ENCODE data around the gene C1QTNF8. TPM values are rescaled to one million over a fixed set of nuclear protein-coding genes. Genes with fewer than 3 reads are reported as not detected.

C1QTNF8 gene
- total RNA-seq, 1 donor from 2014 or later, result not detected

DNA sequence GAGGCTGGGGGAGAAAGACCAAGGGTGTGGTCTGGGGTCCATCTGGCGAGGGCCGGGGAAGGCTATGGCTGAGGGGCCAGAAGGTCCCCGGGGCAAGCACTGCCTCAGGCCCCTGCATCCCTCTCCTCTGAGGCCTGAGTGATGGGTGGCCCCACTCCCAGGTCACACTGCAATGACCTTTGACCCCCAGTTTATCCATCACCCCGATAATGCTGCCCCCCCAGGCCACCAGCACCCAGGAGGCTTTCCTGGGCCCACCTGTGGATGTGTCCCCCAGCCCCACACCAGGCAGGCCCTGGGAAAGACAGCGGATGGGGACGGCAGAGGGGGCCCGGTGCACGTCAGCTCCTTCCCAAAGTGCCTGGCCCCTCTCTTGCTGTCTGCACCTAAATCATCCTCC is 34.3 kb upstream of the C1QTNF8 start:
- H3K27me3 Mint-ChIP-seq, result no peaks in the 10 kb centered on the region

DNA sequence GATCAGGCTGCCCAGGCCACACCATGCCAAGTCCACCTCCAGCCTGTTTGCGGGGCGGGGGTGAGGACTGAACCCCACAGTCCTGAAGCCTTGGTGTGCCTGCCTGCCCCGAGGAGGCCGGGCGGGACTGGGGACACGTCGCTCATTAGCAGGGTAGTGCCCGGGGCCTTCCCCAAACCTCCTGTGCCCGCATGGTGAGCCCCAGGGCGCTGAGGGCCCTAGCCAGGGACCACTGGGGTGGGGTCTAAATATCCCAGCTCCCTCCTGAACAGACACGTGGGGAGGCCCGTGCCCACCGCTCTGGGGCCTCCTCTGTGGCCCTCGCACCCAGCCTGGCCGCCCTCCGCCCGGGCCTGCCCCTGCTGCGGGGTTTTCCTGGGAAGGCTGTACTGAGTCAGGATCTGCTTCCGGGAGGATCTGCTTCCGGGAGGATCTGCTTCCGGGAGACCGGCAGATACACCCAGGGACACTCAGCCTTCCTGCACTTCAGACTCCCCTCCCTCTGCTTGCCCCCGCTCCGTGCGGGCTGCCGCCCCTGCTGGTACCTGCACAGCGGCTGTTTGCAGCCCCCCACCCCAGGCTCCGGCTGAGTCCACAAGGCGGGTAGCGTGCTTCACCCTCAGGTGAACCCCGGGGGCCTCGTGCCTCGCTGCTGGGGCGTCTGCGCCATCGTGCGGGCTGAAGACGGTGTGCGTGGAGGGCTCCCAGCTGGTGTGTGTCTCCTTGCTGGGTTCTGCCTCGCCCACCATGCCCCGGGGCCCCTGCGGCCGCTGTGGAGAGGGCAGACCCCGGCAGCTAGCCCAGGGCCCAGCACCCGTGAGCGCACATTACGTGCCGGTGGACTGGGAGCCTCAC is 33.3 kb upstream of the C1QTNF8 start:
- no peak for DNase-seq (ENCODE audit: extremely low spot score, unreplicated experiment)
- H3K27ac Mint-ChIP-seq, result no peak overlapping the region
- no peak overlapping the region for H3K4me3 Mint-ChIP-seq
- no peaks in the 10 kb centered on the region for H3K27me3 Mint-ChIP-seq
- H3K4me1 Mint-ChIP-seq (ENCODE audit: unreplicated experiment), result no peaks in the 10 kb centered on the region
- no peaks in the 10 kb centered on the region for H3K36me3 Mint-ChIP-seq
- TF ChIP-seq, protein P1, sequence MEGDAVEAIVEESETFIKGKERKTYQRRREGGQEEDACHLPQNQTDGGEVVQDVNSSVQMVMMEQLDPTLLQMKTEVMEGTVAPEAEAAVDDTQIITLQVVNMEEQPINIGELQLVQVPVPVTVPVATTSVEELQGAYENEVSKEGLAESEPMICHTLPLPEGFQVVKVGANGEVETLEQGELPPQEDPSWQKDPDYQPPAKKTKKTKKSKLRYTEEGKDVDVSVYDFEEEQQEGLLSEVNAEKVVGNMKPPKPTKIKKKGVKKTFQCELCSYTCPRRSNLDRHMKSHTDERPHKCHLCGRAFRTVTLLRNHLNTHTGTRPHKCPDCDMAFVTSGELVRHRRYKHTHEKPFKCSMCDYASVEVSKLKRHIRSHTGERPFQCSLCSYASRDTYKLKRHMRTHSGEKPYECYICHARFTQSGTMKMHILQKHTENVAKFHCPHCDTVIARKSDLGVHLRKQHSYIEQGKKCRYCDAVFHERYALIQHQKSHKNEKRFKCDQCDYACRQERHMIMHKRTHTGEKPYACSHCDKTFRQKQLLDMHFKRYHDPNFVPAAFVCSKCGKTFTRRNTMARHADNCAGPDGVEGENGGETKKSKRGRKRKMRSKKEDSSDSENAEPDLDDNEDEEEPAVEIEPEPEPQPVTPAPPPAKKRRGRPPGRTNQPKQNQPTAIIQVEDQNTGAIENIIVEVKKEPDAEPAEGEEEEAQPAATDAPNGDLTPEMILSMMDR (conservative IDR thresholded peaks at IDR 0.05), result no peak
- no peaks in the 10 kb centered on the region for H3K9me3 Mint-ChIP-seq

More for the DNA sequence above, 34.3 kb upstream of the C1QTNF8 start:
- Mint-ChIP-seq H3K4me3 (no peak overlapping the region), H3K4me1 (ENCODE audit: unreplicated experiment) (no peaks in the 10 kb centered on the region), H3K27ac (no peak overlapping the region), H3K36me3 (no peaks in the 10 kb centered on the region), H3K9me3 (no peaks in the 10 kb centered on the region)
- no peak for DNase-seq (ENCODE audit: extremely low spot score, unreplicated experiment)
- TF ChIP-seq, protein P1 (conservative IDR thresholded peaks at IDR 0.05), result no peak

DNA sequence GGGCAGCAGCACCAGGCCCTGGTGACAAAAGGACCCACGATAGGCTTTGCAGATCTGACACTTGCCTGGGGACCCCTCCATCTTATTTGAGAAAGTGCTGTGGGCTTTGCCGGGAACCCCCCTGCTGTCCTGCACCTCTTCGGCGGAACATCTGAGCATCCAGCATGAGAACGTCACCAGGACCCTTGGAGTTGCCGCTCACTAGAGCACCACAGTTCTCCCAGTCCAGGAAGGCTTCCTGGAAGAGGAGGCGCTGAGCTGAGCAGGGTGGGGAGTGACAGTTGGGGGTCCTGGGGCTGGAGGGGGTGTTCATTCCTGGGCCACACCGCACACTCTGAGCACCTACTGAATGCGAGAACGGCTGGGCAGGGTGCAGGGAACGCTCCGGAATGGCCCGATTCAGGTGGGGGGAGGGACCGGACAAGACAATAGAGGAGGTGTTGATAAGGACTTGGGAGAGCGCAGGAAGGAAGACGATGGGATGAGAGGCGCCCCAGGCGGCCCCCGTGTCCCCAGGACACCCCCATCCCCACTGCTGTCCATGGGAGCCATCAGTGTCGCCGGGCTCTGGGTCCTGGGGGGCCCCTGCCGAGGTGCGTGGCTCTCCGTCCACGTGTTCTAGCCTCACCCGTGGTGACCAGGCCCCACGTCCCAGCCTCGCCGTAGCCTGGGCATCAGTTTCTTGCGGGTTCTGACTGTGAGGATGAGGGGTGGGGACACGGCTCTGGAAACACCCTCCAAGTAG is 32.1 kb upstream of the C1QTNF8 start:
- TF ChIP-seq, protein P1 (conservative IDR thresholded peaks at IDR 0.05), result no peak
- Mint-ChIP-seq H3K4me3 (no peak overlapping the region), H3K27ac (no peak overlapping the region), H3K4me1 (ENCODE audit: unreplicated experiment) (no peaks in the 10 kb centered on the region), H3K36me3 (no peaks in the 10 kb centered on the region), H3K9me3 (no peaks in the 10 kb centered on the region), H3K27me3 (no peaks in the 10 kb centered on the region)
- DNase-seq (ENCODE audit: extremely low spot score, unreplicated experiment), result no peak

DNA sequence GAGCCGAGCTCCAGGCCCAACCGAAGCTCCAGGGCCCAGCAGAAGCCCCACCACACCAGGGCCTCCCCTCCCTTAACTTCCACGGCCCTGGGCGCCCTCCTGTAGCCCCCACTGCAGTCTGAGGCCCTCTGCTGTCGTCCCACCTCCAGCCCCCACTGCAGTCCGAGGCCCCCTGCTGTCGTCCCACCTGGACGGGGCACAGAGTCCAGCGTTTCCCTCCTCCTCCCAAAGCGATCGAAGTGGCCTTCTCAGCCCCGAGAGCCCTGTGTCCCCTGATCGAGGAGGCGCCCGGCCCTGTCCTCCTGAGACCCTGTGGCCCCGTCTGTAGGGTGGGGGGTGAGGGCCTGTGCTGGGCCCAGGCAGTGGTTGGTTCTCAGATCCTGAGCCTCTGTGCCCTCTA is 31.1 kb upstream of the C1QTNF8 start:
- peaks cover 1% of the 10 kb centered on the region for H3K4me1 Mint-ChIP-seq (ENCODE audit: unreplicated experiment)
- H3K27ac Mint-ChIP-seq, result no peak overlapping the region
- no peaks in the 10 kb centered on the region for H3K27me3 Mint-ChIP-seq
- H3K36me3 Mint-ChIP-seq, result no peaks in the 10 kb centered on the region
- H3K9me3 Mint-ChIP-seq, result no peaks in the 10 kb centered on the region
- H3K4me3 Mint-ChIP-seq, result no peak overlapping the region
- no peak for DNase-seq (ENCODE audit: extremely low spot score, unreplicated experiment)
- TF ChIP-seq, protein P1 (conservative IDR thresholded peaks at IDR 0.05), result no peak

DNA sequence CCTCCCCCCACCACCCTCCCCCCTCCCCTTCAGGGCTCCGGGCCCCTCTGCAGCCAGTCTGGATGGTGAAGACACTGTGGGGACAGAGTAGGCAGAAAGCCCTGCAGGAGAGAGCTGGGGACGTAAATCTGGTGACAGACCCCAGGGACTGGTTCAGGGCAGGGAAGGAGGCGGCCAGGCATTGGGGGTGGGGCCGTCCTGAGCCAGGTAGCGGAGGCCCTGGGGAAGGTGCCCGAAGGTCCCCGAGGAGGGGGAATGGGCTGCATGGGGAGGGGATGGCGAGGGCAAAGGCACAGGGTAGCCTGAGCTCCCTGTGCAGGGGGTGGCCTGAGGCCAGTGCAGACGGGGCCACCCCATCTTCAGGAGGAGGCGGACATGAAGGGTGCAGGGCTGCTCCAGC is 30.5 kb upstream of the C1QTNF8 start:
- no peaks in the 10 kb centered on the region for H3K9me3 Mint-ChIP-seq
- TF ChIP-seq, protein P1 (conservative IDR thresholded peaks at IDR 0.05), result no peak
- H3K36me3 Mint-ChIP-seq, result no peaks in the 10 kb centered on the region
- no peak for DNase-seq (ENCODE audit: extremely low spot score, unreplicated experiment)
- H3K27me3 Mint-ChIP-seq, result no peaks in the 10 kb centered on the region
- H3K4me1 Mint-ChIP-seq (ENCODE audit: unreplicated experiment), result peaks cover 5% of the 10 kb centered on the region
- H3K4me3 Mint-ChIP-seq, result no peak overlapping the region
- no peak overlapping the region for H3K27ac Mint-ChIP-seq
